PC-9 (cell line): Measurements from ENCODE around the gene IVD.

ENCODE experiments used
- EZH2 ChIP-seq: fragments of 200-600 bp; sonication (generic); IDR thresholded peaks from 2 replicates; pipeline ENCODE4 v1.8.0; 2017; ENCODE audit warnings: antibody characterized with exemption, low read depth
- TF ChIP-seq, protein P1 (sequence below): fragments of 200-600 bp; sonication (generic); conservative IDR thresholded peaks from 2 replicates; pipeline ENCODE4 v1.6.1; 2017; ENCODE audit warnings: mixed run types, antibody characterized with exemption, mild to moderate bottlenecking, moderate library complexity

- TF ChIP-seq, protein P1, sequence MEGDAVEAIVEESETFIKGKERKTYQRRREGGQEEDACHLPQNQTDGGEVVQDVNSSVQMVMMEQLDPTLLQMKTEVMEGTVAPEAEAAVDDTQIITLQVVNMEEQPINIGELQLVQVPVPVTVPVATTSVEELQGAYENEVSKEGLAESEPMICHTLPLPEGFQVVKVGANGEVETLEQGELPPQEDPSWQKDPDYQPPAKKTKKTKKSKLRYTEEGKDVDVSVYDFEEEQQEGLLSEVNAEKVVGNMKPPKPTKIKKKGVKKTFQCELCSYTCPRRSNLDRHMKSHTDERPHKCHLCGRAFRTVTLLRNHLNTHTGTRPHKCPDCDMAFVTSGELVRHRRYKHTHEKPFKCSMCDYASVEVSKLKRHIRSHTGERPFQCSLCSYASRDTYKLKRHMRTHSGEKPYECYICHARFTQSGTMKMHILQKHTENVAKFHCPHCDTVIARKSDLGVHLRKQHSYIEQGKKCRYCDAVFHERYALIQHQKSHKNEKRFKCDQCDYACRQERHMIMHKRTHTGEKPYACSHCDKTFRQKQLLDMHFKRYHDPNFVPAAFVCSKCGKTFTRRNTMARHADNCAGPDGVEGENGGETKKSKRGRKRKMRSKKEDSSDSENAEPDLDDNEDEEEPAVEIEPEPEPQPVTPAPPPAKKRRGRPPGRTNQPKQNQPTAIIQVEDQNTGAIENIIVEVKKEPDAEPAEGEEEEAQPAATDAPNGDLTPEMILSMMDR: no peak
- no peak for TF ChIP-seq EZH2
Measured at GRCh38 chr15:40430271-40430805, 24.7 kb downstream of the IVD start.
